Measurements from ENCODE around the gene FBXO40. TPM values are rescaled to one million over a fixed set of nuclear protein-coding genes. Genes with fewer than 3 reads are reported as not detected.
"Not testable (repeated sequence)": the region's sequence is repeated elsewhere in the genome, so short reads cannot be mapped to it uniquely, and the experiment has no call there.

Gene FBXO40
- total RNA-seq, 3 donors from 2014 or later (not counting 1 experiment from before 2014, with no cell fraction given), result not detected

DNA sequence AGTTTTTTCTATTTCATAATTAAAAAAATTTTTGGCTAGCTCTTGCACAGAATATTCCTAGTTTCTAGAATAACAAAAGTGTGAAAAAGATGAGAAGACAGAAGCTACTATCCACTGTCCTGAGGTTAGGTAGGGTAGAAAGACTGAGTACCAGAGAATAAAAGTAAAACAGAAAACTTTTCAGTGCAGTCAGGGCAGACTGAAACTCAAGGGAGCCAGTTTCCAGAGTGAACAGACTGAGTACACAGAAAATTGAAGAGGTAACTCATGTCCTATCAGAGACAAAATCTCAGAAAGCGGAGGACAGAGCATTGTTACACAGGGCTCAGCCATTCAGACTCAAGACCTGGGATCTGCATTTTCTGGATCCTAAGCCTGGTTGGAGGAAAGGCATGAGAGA, 8.8 kb upstream of the FBXO40 start:
- no peaks in the 10 kb centered on the region for H3K27me3 ChIP-seq (ENCODE audit: control insufficient read depth, insufficient read depth, low read length)
- DNase-seq (no peak), ATAC-seq (no peak)
- Mint-ChIP-seq H3K27ac (no peak overlapping the region), H3K36me3 (no peaks in the 10 kb centered on the region), H3K4me1 (no peaks in the 10 kb centered on the region), H3K27me3 (ENCODE audit: low read depth in 2 of 2) (peaks cover 15 to 17% of the 10 kb centered on the region in 2 donors), H3K4me3 (no peak overlapping the region), H3K9me3 (no peaks in the 10 kb centered on the region)
- WGBS (ENCODE audit: insufficient coverage), result 88% methylated on average over 1 of the region's 1 CpG
- no peak for TF ChIP-seq CTCF (IDR thresholded peaks at IDR 0.05)
- H3K27ac ChIP-seq (ENCODE audit: low read length), result no peak overlapping the region
- no peaks in the 10 kb centered on the region for H3K9me3 ChIP-seq (ENCODE audit: control insufficient read depth, insufficient read depth, low read length)
- H3K4me3 ChIP-seq (ENCODE audit: low read length), result no peak overlapping the region
- no peaks in the 10 kb centered on the region for H3K4me1 ChIP-seq (ENCODE audit: control insufficient read depth, insufficient read depth, low read length)
- intact Hi-C loops (cut with micrococcal nuclease), result no loop called here
- H3K36me3 ChIP-seq (ENCODE audit: control insufficient read depth, insufficient read depth, low read length), result no peaks in the 10 kb centered on the region

DNA sequence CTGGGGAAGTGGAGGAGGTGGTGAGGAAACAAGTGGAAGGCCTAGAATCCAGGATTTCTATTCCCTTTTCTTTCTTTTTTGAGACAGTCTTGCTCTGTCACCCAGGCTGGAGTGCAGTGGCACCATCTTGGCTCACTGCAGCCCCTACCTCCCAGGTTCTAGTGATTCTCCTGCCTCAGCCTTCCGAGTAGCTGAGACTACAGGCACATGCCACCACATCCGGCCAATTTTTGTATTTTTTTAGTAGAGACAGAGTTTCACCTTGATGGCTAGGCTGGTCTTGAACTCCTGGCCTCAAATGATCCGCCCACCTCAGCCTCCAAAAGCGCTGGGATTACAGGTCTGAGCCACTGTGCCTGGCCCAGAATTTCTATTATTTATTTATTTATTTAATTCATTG, 627 bp downstream of the FBXO40 start:
- H3K4me1 Mint-ChIP-seq; H3K27ac ChIP-seq (ENCODE audit: low read length); H3K4me1 ChIP-seq (ENCODE audit: control insufficient read depth, insufficient read depth, low read length); H3K27me3 ChIP-seq (ENCODE audit: control insufficient read depth, insufficient read depth, low read length); H3K9me3 Mint-ChIP-seq; H3K36me3 ChIP-seq (ENCODE audit: control insufficient read depth, insufficient read depth, low read length); H3K36me3 Mint-ChIP-seq; H3K9me3 ChIP-seq (ENCODE audit: control insufficient read depth, insufficient read depth, low read length); H3K27ac Mint-ChIP-seq; DNase-seq; ATAC-seq; H3K4me3 ChIP-seq (ENCODE audit: low read length); intact Hi-C loops (cut with micrococcal nuclease); H3K4me3 Mint-ChIP-seq: not testable (repeated sequence)
- peaks cover 0 to 11% of the 10 kb centered on the region in 2 donors for H3K27me3 Mint-ChIP-seq (ENCODE audit: low read depth in 2 of 2)
- WGBS (ENCODE audit: insufficient coverage), result 92% methylated on average over 3 of the region's 4 CpGs

DNA sequence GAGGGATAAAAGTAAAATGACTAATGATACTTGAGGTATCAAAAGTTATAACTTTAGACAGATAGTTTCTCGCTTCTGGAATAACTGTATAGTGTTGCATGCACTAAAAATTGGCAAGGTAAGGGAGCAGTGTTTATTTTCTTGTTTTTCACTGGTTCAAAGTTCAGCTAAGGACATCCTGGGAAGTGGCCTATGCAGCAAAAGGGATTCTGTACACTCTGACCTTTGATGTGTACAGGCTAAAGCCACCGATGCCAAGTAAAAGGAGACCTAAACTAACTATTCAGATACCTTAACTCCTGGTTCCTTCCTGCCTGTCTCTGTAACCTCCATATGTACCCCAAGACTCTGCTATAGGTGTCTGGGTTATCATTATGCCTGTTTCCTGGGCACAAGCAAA, 1.7 kb downstream of the FBXO40 start:
- no peak overlapping the region for H3K4me3 ChIP-seq (ENCODE audit: low read length)
- intact Hi-C loops (cut with micrococcal nuclease), result no loop called here
- Mint-ChIP-seq H3K27me3 (ENCODE audit: low read depth in 2 of 2) (peaks cover 0 to 11% of the 10 kb centered on the region in 2 donors), H3K27ac (no peak overlapping the region), H3K4me3 (no peak overlapping the region), H3K4me1 (no peaks in the 10 kb centered on the region), H3K9me3 (no peaks in the 10 kb centered on the region), H3K36me3 (no peaks in the 10 kb centered on the region)
- DNase-seq (no peak), ATAC-seq (no peak)
- no peaks in the 10 kb centered on the region for H3K9me3 ChIP-seq (ENCODE audit: control insufficient read depth, insufficient read depth, low read length)
- H3K4me1 ChIP-seq (ENCODE audit: control insufficient read depth, insufficient read depth, low read length), result no peaks in the 10 kb centered on the region
- no peaks in the 10 kb centered on the region for H3K36me3 ChIP-seq (ENCODE audit: control insufficient read depth, insufficient read depth, low read length)
- H3K27ac ChIP-seq (ENCODE audit: low read length), result no peak overlapping the region
- no peak for TF ChIP-seq CTCF (IDR thresholded peaks at IDR 0.05)
- WGBS (ENCODE audit: insufficient coverage), result 98% methylated on average over 2 of the region's 2 CpGs
- H3K27me3 ChIP-seq (ENCODE audit: control insufficient read depth, insufficient read depth, low read length), result no peaks in the 10 kb centered on the region

DNA sequence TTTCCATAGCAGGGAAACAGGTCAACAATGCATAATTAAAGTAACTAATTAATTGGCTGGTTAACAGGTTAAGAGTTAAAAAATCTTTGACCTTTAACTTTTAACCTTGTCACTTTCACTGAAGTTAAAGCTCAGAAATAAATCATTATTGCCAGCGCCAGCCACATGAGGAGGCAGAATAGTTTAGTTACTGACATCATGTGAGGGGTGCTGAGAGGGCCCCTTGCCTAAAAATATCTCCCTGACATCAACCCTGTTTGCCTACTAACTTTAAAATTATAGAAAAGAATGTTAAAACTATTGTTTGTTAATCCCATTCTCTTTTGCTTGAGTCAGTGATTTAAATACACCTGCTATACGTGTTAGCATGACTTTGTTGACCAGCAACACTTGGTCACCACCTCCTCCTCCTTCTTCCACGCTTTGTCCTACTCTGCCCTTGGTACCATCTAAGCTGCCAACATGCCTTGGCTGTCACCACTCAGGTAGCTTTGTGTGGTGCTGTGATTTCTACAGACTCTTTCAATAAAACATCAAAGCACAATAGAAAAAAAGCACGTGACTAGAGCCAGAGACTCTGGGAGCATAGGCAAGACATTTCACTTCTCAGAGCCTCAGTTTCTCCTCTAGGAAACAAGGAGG, 2.7 kb downstream of the FBXO40 start:
- WGBS (ENCODE audit: insufficient coverage), result 90% methylated on average over 3 of the region's 4 CpGs
- no peaks in the 10 kb centered on the region for H3K36me3 Mint-ChIP-seq
- no peak for ATAC-seq

More for the DNA sequence above, 2.7 kb downstream of the FBXO40 start:
- Histone ChIP-seq H3K9me3 (ENCODE audit: control insufficient read depth, insufficient read depth, low read length) (no peaks in the 10 kb centered on the region), H3K27ac (ENCODE audit: low read length) (no peak overlapping the region), H3K4me3 (ENCODE audit: low read length) (no peak overlapping the region), H3K27me3 (ENCODE audit: control insufficient read depth, insufficient read depth, low read length) (no peaks in the 10 kb centered on the region), H3K4me1 (ENCODE audit: control insufficient read depth, insufficient read depth, low read length) (no peaks in the 10 kb centered on the region), H3K36me3 (ENCODE audit: control insufficient read depth, insufficient read depth, low read length) (no peaks in the 10 kb centered on the region)
- intact Hi-C loops (cut with micrococcal nuclease), result no loop called here
- no peak for TF ChIP-seq CTCF (IDR thresholded peaks at IDR 0.05)
- Mint-ChIP-seq H3K27ac (no peak overlapping the region), H3K27me3 (ENCODE audit: low read depth in 2 of 2) (peaks cover 0 to 11% of the 10 kb centered on the region in 2 donors), H3K4me1 (no peaks in the 10 kb centered on the region), H3K9me3 (no peaks in the 10 kb centered on the region), H3K4me3 (no peak overlapping the region)
- no peak for DNase-seq
